ENCODE data around the gene EXOSC3. TPM values are rescaled to one million over a fixed set of nuclear protein-coding genes. Genes with fewer than 3 reads are reported as not detected.

Gene EXOSC3
- total RNA-seq, 4 donors from 2014 or later, result 2.6 to 46.2 (median 14.7) TPM

GRCh38 chr9:37798677-37799076, 13.8 kb upstream of the EXOSC3 start:
- no peaks in the 10 kb centered on the region for H3K36me3 ChIP-seq
- DNase-seq, result no peak

GRCh38 chr9:37796232-37796631, 11.4 kb upstream of the EXOSC3 start:
- DNase-seq, result no peak
- peaks cover 0 to 7% (median under 1%) of the 10 kb centered on the region in 4 donors for H3K4me1 ChIP-seq
- in situ Hi-C loops (cut with MboI; ENCODE audit: low pct_ligation_motif_present in 1 of 4, low pct_unique_long_range_greater_than_20kb in 1 of 4, low sequenced_read_pairs in 3 of 4), result loop anchor here in 2 of 4 donors (25.0 kb wide), 3 partner anchors 91 to 334 kb away; partner anchors contain the start of genes FBXO10 (in 1 of the 2), TOMM5 (in 1 of the 2) and ZBTB5 (in 1 of the 2)
- no peaks in the 10 kb centered on the region for H3K27me3 ChIP-seq
- 39 to 70% methylated on average over 2 of the region's 2 CpGs for WGBS, 2 donors (ENCODE audit: low coverage in 1 of 2)
- no peaks in the 10 kb centered on the region for H3K9me3 ChIP-seq
- no peak overlapping the region for H3K4me3 ChIP-seq
- no peaks in the 10 kb centered on the region for H3K36me3 ChIP-seq
- intact Hi-C loops (cut with DNase I; ENCODE audit: low total_unique reads), result no loop called here
- TF ChIP-seq EP300 (IDR thresholded peaks at IDR 0.05; ENCODE audit: low read depth), result no peak
- no peak for TF ChIP-seq POLR2A (IDR thresholded peaks at IDR 0.05)
- TF ChIP-seq POLR2AphosphoS5 (IDR thresholded peaks at IDR 0.05), result no peak
- no peak for TF ChIP-seq CTCF (IDR thresholded peaks at IDR 0.05)
- H3K27ac ChIP-seq, result no peak overlapping the region

More at GRCh38 chr9:37798677-37799076, 13.8 kb upstream of the EXOSC3 start:
- peaks cover 12 to 30% (median 16%) of the 10 kb centered on the region in 4 donors for H3K4me1 ChIP-seq
- no peak overlapping the region for H3K27ac ChIP-seq
- in situ Hi-C loops (cut with MboI; ENCODE audit: low pct_ligation_motif_present in 1 of 4, low pct_unique_long_range_greater_than_20kb in 1 of 4, low sequenced_read_pairs in 3 of 4) (loop anchor here in 2 of 4 donors (25.0 kb wide), 3 partner anchors 89 to 336 kb away; partner anchors contain the start of genes FBXO10 (in 1 of the 2), TOMM5 (in 1 of the 2) and ZBTB5 (in 1 of the 2)), intact Hi-C loops (cut with DNase I; ENCODE audit: low total_unique reads) (no loop called here)
- 67 to 80% methylated on average over 1 of the region's 1 CpG for WGBS, 2 donors (ENCODE audit: low coverage in 1 of 2)
- H3K4me3 ChIP-seq, result no peak overlapping the region
- H3K9me3 ChIP-seq, result no peaks in the 10 kb centered on the region
- TF ChIP-seq CTCF (IDR thresholded peaks at IDR 0.05) (no peak), POLR2AphosphoS5 (IDR thresholded peaks at IDR 0.05) (no peak), EP300 (IDR thresholded peaks at IDR 0.05; ENCODE audit: low read depth) (no peak), POLR2A (IDR thresholded peaks at IDR 0.05) (no peak)
- H3K27me3 ChIP-seq, result no peaks in the 10 kb centered on the region

GRCh38 chr9:37792122-37792521, 7.3 kb upstream of the EXOSC3 start:
- Histone ChIP-seq H3K4me3 (no peak overlapping the region), H3K9me3 (no peaks in the 10 kb centered on the region), H3K4me1 (no peaks in the 10 kb centered on the region), H3K27me3 (no peaks in the 10 kb centered on the region), H3K36me3 (no peaks in the 10 kb centered on the region), H3K27ac (no peak overlapping the region)
- no peak for DNase-seq
- TF ChIP-seq CTCF (IDR thresholded peaks at IDR 0.05) (no peak), POLR2A (IDR thresholded peaks at IDR 0.05) (no peak), POLR2AphosphoS5 (IDR thresholded peaks at IDR 0.05) (no peak), EP300 (IDR thresholded peaks at IDR 0.05; ENCODE audit: low read depth) (no peak)
- in situ Hi-C loops (cut with MboI; ENCODE audit: low pct_ligation_motif_present in 1 of 4, low pct_unique_long_range_greater_than_20kb in 1 of 4, low sequenced_read_pairs in 3 of 4) (loop anchor here in 2 of 4 donors (25.0 kb wide), 3 partner anchors 95 to 330 kb away; partner anchors contain the start of genes FBXO10 (in 1 of the 2), TOMM5 (in 1 of the 2) and ZBTB5 (in 1 of the 2)), intact Hi-C loops (cut with DNase I; ENCODE audit: low total_unique reads) (no loop called here)
- WGBS, 2 donors (ENCODE audit: low coverage in 1 of 2), result 85 to 92% methylated on average over 5 of the region's 5 CpGs

GRCh38 chr9:37790096-37790495, 5.2 kb upstream of the EXOSC3 start:
- Histone ChIP-seq H3K4me3 (no peak overlapping the region), H3K27ac (no peak overlapping the region), H3K9me3 (no peaks in the 10 kb centered on the region), H3K27me3 (no peaks in the 10 kb centered on the region), H3K36me3 (no peaks in the 10 kb centered on the region), H3K4me1 (peaks cover 0 to 6% (median 4%) of the 10 kb centered on the region in 4 donors)
- 97 to 100% methylated on average over 1 to 2 of the region's 2 CpGs for WGBS, 2 donors (ENCODE audit: low coverage in 1 of 2)
- DNase-seq, result no peak
- in situ Hi-C loops (cut with MboI; ENCODE audit: low pct_ligation_motif_present in 1 of 4, low pct_unique_long_range_greater_than_20kb in 1 of 4, low sequenced_read_pairs in 3 of 4), result loop anchor here in 2 of 4 donors (25.0 kb wide), 3 partner anchors 97 to 328 kb away; partner anchors contain the start of genes FBXO10 (in 1 of the 2), TOMM5 (in 1 of the 2) and ZBTB5 (in 1 of the 2)
- intact Hi-C loops (cut with DNase I; ENCODE audit: low total_unique reads), result no loop called here
- no peak for TF ChIP-seq CTCF (IDR thresholded peaks at IDR 0.05)
- TF ChIP-seq POLR2AphosphoS5 (IDR thresholded peaks at IDR 0.05), result no peak
- TF ChIP-seq POLR2A (IDR thresholded peaks at IDR 0.05), result no peak
- no peak for TF ChIP-seq EP300 (IDR thresholded peaks at IDR 0.05; ENCODE audit: low read depth)

All from transverse colon (tissue), 4 donors.